ENCODE measurements around the gene AATF. TPM values are rescaled to one million over a fixed set of nuclear protein-coding genes. Genes with fewer than 3 reads are reported as not detected.

AATF gene
- polyA plus RNA-seq, 1 experiment, result 16.7 TPM

- ChIA-PET CTCF (interaction anchor here (0.7 to 1.7 kb wide), 2 partner anchors 11 to 463 kb away, joined by 3 to 4 read pairs; no protein-coding TSS in a partner anchor), POLR2A (no interaction called here)
- H3K27me3 ChIP-seq (ENCODE audit: control insufficient read depth, insufficient read depth, low read length), result no peaks in the 10 kb centered on the region
- peaks cover 2% of the 10 kb centered on the region for H3K36me3 ChIP-seq (ENCODE audit: control insufficient read depth, insufficient read depth, low read length)
- H3K4me3 ChIP-seq (ENCODE audit: low read depth, low read length), result no peak overlapping the region
- TF ChIP-seq, protein P1, sequence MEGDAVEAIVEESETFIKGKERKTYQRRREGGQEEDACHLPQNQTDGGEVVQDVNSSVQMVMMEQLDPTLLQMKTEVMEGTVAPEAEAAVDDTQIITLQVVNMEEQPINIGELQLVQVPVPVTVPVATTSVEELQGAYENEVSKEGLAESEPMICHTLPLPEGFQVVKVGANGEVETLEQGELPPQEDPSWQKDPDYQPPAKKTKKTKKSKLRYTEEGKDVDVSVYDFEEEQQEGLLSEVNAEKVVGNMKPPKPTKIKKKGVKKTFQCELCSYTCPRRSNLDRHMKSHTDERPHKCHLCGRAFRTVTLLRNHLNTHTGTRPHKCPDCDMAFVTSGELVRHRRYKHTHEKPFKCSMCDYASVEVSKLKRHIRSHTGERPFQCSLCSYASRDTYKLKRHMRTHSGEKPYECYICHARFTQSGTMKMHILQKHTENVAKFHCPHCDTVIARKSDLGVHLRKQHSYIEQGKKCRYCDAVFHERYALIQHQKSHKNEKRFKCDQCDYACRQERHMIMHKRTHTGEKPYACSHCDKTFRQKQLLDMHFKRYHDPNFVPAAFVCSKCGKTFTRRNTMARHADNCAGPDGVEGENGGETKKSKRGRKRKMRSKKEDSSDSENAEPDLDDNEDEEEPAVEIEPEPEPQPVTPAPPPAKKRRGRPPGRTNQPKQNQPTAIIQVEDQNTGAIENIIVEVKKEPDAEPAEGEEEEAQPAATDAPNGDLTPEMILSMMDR (IDR thresholded peaks at IDR 0.05; ENCODE audit: insufficient read depth, low read depth, low read length), result no peak
- DNase-seq (ENCODE audit: low read depth), result no peak
These were observed 139.7 kb downstream of the AATF start for GRCh38 chr17:37088459-37088858.

- TF ChIP-seq, protein P1 (IDR thresholded peaks at IDR 0.05; ENCODE audit: insufficient read depth, low read depth, low read length), result no peak
- DNase-seq (ENCODE audit: low read depth), result no peak
- CTCF ChIA-PET, result interaction anchor here (0.7 to 1.7 kb wide), 2 partner anchors 10 to 463 kb away, joined by 3 to 4 read pairs; no protein-coding TSS in a partner anchor
- Histone ChIP-seq H3K4me3 (ENCODE audit: low read depth, low read length) (no peak overlapping the region), H3K36me3 (ENCODE audit: control insufficient read depth, insufficient read depth, low read length) (peaks cover 2% of the 10 kb centered on the region), H3K27me3 (ENCODE audit: control insufficient read depth, insufficient read depth, low read length) (no peaks in the 10 kb centered on the region)
- POLR2A ChIA-PET, result no interaction called here
These were observed 140.2 kb downstream of the AATF start for GRCh38 chr17:37088913-37089312.

GRCh38 chr17:37089956-37090355 is 141.2 kb downstream of the AATF start:
- ChIA-PET CTCF (interaction anchor here (1.7 kb wide), 1 partner anchor 9 kb away, joined by 4 read pairs; no protein-coding TSS in a partner anchor), POLR2A (no interaction called here)
- Histone ChIP-seq H3K4me3 (ENCODE audit: low read depth, low read length) (no peak overlapping the region), H3K36me3 (ENCODE audit: control insufficient read depth, insufficient read depth, low read length) (peaks cover 2% of the 10 kb centered on the region; the same call in 1 of the 2 replicates), H3K27me3 (ENCODE audit: control insufficient read depth, insufficient read depth, low read length) (no peaks in the 10 kb centered on the region)
- DNase-seq (ENCODE audit: low read depth), result no peak
- TF ChIP-seq, protein P1 (IDR thresholded peaks at IDR 0.05; ENCODE audit: insufficient read depth, low read depth, low read length), result no peak

DNA sequence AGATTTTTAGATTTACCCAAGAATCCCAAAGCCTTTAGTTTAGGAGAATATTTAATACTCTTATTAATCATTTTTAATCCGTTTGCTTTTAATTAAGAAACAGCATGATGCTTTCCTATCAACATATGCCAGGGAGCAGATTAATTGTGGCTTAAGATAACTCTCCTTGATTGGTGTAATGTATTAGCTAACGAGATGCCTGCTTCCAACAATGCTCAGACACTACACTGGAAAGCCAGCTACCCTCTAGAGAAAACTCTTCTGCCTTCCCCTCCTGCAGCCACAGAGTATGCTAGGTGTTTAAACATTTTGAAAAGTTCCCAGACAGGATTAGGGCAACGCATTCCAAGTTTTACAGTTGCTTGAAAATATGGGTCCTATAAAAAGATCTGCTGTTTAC is 142.2 kb downstream of the AATF start:
- Histone ChIP-seq H3K4me3 (ENCODE audit: low read depth, low read length) (no peak overlapping the region), H3K36me3 (ENCODE audit: control insufficient read depth, insufficient read depth, low read length) (peaks cover 3% of the 10 kb centered on the region; the same call in 1 of the 2 replicates), H3K27me3 (ENCODE audit: control insufficient read depth, insufficient read depth, low read length) (no peaks in the 10 kb centered on the region)
- TF ChIP-seq, protein P1 (IDR thresholded peaks at IDR 0.05; ENCODE audit: insufficient read depth, low read depth, low read length), result no peak
- no peak for DNase-seq (ENCODE audit: low read depth)
- CTCF ChIA-PET, result no interaction called here
- POLR2A ChIA-PET, result no interaction called here

- Histone ChIP-seq H3K27me3 (ENCODE audit: control insufficient read depth, insufficient read depth, low read length) (no peaks in the 10 kb centered on the region), H3K4me3 (ENCODE audit: low read depth, low read length) (no peak overlapping the region), H3K36me3 (ENCODE audit: control insufficient read depth, insufficient read depth, low read length) (peaks cover 12% of the 10 kb centered on the region)
- TF ChIP-seq, protein P1 (IDR thresholded peaks at IDR 0.05; ENCODE audit: insufficient read depth, low read depth, low read length), result no peak
- ChIA-PET POLR2A (no interaction called here), CTCF (no interaction called here)
- no peak for DNase-seq (ENCODE audit: low read depth)
These were observed 143.3 kb downstream of the AATF start for GRCh38 chr17:37092071-37092470.

Data from BJ (cell line).